HG03159 (cell line): ENCODE results near the gene GARIN5A.
A peak's percentile ranks its signal among the peaks of the same experiment; 100 is the strongest.

ENCODE experiments used
- ATAC-seq: cut with Tn5 transposase; IDR thresholded peaks from one replicate; pipeline ENCODE4 v1.9.1; 2021; ENCODE audit warnings: mild to moderate bottlenecking, moderate library complexity; ENCODE audit not compliant: unreplicated experiment

Gene GARIN5A

GRCh38 chr19:50435627-50436026 is 41.0 kb downstream of the GARIN5A start:
- no peak for ATAC-seq

DNA sequence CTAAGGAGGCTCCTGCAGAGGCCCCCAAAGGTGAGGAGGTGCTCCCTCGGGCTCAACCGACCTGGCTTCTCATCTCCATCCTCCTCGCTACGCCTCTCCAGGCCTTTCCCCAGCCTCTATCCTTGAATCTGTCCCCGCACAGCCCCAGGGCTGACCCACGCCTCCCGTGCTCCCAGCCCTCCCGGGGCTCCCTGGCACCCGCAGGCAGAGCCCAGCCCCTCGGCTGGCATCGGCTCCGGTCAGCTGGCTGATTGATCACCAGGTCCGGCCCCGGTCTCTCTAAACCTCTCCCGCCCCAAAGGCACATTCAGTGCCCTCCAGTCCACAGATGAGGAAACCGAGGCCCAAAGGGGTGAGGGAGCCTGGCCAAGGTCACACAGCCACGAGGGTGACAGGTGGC is 41.4 kb downstream of the GARIN5A start:
- no peak for ATAC-seq

GRCh38 chr19:50434525-50434924 is 42.1 kb downstream of the GARIN5A start:
- ATAC-seq = no peak

- no peak for ATAC-seq
Observed at GRCh38 chr19:50433201-50434180, 43.2 kb downstream of the GARIN5A start.

DNA sequence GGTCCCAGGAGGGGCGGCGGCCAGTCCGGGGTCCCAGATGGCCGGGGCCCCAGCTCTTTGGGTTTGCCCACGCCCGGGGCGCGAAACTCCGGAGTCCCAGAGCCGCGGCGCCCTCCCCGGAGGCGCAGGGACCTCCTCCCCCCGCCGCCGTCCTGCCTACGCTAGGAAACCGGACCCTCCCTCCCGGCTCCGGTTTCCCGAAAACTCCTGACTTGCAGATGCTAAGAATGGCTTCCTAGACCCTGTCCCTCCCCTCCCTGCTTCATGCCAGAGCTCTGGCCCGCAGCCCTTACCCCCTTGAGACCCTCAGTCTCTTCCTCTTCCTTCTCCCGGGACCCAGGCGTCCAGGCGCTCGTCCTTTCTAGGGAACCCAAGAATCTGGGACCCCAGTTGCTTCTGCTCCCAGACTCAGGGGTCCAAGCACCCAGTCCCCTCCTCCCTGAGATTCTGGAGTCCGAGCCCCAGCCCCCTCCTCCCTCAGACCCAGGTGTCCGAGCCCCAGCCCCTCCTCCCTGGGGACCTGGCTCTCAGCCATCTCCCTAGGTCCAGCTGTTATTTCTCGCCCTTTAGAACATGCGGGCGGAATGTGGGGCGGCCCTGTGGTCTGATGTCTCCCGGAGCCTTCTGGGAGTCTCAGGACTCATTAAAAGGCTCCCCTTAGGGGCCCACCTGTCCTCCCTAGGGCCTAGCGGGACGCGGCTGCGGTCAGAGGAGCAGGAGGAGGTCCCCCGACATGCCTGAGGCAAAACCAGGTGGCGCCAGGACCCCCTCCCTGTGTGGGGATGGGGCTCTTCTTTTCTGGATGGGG is 44.2 kb downstream of the GARIN5A start, which contains the start of gene MYBPC2:
Gene MYBPC2 (plus strand): TSS at position 672 of the 808 bp plus-strand sequence. CDS start 62 bp downstream, at position 734.
- ATAC-seq = no peak

- ATAC-seq = peak; percentile 69
Observed at GRCh38 chr19:50431343-50432220, 45.1 kb downstream of the GARIN5A start.

DNA sequence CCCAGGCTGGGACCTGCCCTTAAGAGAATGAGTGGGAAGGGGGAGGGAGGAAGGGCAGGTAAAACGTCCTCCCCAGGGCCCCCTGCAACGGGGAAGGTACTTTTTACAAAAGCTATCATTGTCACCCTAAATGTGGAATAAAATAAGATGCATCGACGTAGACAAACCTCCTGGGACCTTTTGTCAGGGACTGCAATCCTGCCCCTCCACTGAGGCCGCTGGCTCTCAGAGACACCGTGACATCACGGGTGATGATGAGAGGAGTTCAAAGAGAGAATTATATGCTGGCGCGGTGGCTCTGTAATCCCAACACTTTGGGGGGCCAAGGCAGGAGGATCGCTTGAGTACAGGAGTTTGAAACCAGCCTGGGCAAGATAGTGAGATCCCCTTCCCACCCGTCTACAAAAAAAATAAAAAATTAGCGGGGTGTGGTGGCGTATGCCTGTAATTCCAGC is 45.7 kb downstream of the GARIN5A start:
- ATAC-seq = peak; percentile 11

- no peak for ATAC-seq
Observed at GRCh38 chr19:50428772-50429463, 47.7 kb downstream of the GARIN5A start.

- no peak for ATAC-seq
Observed at GRCh38 chr19:50427997-50428425, 48.6 kb downstream of the GARIN5A start.

DNA sequence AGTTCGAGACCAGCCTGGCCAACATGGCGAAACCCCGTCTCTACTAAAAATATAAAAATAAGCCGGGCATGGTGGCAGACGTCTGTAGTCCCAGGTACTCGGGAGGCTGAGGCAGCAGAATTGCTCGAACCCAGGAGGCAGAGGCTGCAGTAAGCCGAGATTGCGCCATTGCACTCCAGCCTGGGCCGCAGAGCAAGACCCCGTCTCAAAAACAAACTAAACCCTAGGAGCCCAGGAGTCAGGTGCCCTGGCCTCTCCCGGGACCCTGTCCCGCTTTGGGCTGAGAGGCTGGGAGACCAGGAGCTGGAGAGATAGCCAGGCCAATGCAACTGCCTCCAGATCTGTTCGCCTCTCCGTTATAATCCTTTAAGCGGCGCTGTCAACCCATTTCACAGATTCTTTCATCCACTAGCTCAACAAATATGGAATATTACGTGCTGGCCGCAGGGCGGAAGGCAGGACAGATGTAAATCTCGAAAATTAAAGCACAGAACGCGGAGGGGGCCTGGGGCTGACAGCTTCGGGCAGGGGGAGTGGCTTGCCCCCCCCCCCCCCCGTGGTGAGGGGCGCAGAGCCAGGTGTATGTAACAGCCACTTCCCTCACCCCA is 49.2 kb downstream of the GARIN5A start:
- no peak for ATAC-seq

DNA sequence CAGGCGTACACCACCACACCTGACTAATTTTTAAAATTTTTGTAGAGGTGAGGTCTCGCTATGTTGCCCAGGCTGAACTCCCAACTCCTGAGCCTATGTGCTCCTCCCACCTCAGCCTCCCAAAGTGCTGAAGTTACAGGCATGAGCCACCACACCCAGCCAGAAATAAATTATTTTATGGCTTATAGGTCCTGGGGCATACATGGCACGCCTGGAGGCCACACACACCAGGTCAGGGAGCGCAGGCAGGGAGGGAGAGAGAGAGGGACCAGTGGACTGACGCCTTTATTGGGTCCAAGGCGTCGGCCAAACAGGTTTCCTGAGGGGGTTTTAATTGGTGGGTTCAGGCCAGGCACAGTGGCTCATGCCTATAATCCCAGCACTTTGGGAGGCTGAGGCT is 51.1 kb downstream of the GARIN5A start:
- no peak for ATAC-seq

- ATAC-seq = no peak
Observed at GRCh38 chr19:50423279-50424113, 53.2 kb downstream of the GARIN5A start.

- no peak for ATAC-seq
Observed at GRCh38 chr19:50422397-50423278, 54.0 kb downstream of the GARIN5A start.

GRCh38 chr19:50420808-50421207 is 55.8 kb downstream of the GARIN5A start:
- no peak for ATAC-seq

DNA sequence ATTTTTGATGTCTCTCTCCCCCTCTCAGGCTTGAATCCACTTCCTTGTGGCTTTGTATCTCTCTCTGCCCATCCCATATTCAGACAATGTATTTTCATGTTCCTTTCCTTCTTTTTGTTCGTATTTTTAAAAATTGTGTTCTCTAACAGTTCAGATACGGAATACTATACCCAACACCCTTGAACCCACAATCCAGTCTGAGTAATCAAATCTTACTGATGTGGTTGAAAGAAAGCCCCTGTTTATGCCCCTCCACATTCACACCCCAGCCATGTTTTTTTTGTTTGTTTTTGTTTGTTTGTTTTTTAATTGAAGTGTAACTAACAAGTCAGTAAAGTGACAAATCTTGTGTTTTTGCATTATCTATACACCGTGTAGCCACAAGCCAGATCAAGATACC is 56.5 kb downstream of the GARIN5A start:
- ATAC-seq = no peak

- no peak for ATAC-seq
Observed at GRCh38 chr19:50419580-50420035, 57.0 kb downstream of the GARIN5A start.

GRCh38 chr19:50419022-50419579 is 57.5 kb downstream of the GARIN5A start:
- ATAC-seq = no peak
